ENCODE data around the gene LRGUK.

DNA sequence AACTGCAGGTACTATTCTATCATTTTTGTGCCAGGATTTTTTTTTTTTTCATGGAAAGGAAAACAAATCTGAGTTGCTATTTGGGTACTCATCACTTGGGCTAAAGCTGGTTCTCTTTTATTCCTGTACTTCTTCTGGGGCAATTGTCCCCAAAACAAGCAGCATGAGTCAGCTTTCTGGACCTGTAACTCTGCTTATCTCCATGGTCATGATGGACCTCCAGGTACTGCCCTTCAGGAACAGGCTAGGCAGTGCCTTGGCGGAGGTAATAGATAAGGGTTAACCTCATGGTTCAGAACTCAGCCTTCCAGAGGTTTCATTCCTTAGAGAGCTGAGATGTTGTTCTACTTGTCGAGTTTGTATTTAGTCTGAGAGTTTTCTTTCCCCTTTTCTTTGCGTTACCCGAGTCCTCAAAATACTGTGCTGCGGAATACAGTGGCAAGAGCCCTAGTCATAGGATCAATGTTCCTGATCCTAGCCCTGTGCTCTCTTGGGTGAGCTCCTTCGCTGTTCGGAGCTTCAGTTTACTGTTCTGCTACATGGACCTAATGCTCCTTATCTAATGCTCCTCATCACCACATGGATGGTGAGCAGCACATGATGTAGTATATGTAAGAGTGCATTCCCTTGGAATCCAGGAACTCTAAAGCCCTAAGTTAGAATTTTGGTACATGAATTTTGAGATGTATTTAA lies 74.6 kb downstream of the LRGUK start:
- TF ChIP-seq, protein P1, sequence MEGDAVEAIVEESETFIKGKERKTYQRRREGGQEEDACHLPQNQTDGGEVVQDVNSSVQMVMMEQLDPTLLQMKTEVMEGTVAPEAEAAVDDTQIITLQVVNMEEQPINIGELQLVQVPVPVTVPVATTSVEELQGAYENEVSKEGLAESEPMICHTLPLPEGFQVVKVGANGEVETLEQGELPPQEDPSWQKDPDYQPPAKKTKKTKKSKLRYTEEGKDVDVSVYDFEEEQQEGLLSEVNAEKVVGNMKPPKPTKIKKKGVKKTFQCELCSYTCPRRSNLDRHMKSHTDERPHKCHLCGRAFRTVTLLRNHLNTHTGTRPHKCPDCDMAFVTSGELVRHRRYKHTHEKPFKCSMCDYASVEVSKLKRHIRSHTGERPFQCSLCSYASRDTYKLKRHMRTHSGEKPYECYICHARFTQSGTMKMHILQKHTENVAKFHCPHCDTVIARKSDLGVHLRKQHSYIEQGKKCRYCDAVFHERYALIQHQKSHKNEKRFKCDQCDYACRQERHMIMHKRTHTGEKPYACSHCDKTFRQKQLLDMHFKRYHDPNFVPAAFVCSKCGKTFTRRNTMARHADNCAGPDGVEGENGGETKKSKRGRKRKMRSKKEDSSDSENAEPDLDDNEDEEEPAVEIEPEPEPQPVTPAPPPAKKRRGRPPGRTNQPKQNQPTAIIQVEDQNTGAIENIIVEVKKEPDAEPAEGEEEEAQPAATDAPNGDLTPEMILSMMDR (IDR thresholded peaks at IDR 0.05), result no peak
- no peak for TF ChIP-seq EZH2 (IDR thresholded peaks at IDR 0.05; ENCODE audit: borderline replicate concordance, insufficient read depth, low read depth, low read length, poor library complexity, severe bottlenecking)
